ENCODE results near the gene CELF2. TPM values are rescaled to one million over a fixed set of nuclear protein-coding genes. Genes with fewer than 3 reads are reported as not detected.

Gene CELF2
- total RNA-seq, 4 donors from 2014 or later: 106 to 127 (median 120) TPM

- peaks cover 0 to 45% (median 6%) of the 10 kb centered on the region in 4 donors for H3K4me1 ChIP-seq
- H3K36me3 ChIP-seq: peaks cover 0 to 61% (median 13%) of the 10 kb centered on the region in 3 donors
- H3K27ac ChIP-seq: no peak overlapping the region
- H3K27me3 ChIP-seq: no peaks in the 10 kb centered on the region
- H3K9me3 ChIP-seq: no peaks in the 10 kb centered on the region
- no peak overlapping the region for H3K4me3 ChIP-seq
- WGBS, 2 donors: 76 to 78% methylated on average over 7 of the region's 7 CpGs
- TF ChIP-seq CTCF (IDR thresholded peaks at IDR 0.05) (no peak), POLR2A (IDR thresholded peaks at IDR 0.05) (no peak)
- no peak for DNase-seq (ENCODE audit: low spot score in 2 of 2)
These were observed 235.2 kb downstream of the CELF2 start for GRCh38 chr10:11252887-11253286.

GRCh38 chr10:11253385-11254002 lies 235.8 kb downstream of the CELF2 start:
- H3K27me3 ChIP-seq: no peaks in the 10 kb centered on the region
- H3K4me3 ChIP-seq: no peak overlapping the region
- no peak for DNase-seq (ENCODE audit: low spot score in 2 of 2)
- no peak overlapping the region for H3K27ac ChIP-seq
- peaks cover 0 to 63% (median 14%) of the 10 kb centered on the region in 3 donors for H3K36me3 ChIP-seq
- WGBS, 2 donors: 89 to 90% methylated on average over 10 of the region's 10 CpGs
- TF ChIP-seq POLR2A (IDR thresholded peaks at IDR 0.05) (no peak), EP300 (IDR thresholded peaks at IDR 0.05) (no peak), CTCF (IDR thresholded peaks at IDR 0.05) (no peak)
- H3K4me1 ChIP-seq: peaks cover 0 to 43% (median 6%) of the 10 kb centered on the region in 4 donors
- H3K9me3 ChIP-seq: no peaks in the 10 kb centered on the region

DNA sequence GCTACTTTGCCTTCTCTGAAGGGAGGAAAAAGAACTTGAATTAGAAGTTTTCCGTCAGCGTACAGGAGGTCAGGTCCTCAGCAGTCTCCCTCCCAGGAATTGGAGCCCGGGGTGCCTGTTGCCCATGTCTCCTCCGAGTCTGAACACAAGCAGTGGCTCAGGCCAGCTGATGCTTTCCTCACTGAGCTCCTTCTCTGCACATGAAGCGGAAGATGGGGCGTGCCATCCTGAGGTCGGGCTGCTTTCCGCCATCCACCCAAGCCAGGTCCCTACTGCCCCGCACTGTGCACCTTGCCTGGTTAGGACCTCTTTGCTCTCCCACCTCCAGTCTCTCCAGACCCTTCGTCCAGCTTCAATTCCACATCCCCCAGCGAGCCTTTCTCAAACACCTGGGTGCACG lies 237.5 kb downstream of the CELF2 start:
- no peak for TF ChIP-seq CTCF (IDR thresholded peaks at IDR 0.05)
- no peak for TF ChIP-seq POLR2A (IDR thresholded peaks at IDR 0.05)
- no peak for TF ChIP-seq EP300 (IDR thresholded peaks at IDR 0.05)
- WGBS, 2 donors: 95 to 99% methylated on average over 10 to 12 of the region's 12 CpGs
- Histone ChIP-seq H3K27ac (no peak overlapping the region), H3K4me3 (no peak overlapping the region), H3K4me1 (peaks cover 0 to 35% (median 8%) of the 10 kb centered on the region in 4 donors), H3K9me3 (no peaks in the 10 kb centered on the region), H3K27me3 (no peaks in the 10 kb centered on the region), H3K36me3 (peaks cover 0 to 63% (median 25%) of the 10 kb centered on the region in 3 donors)
- no peak for DNase-seq (ENCODE audit: low spot score in 2 of 2)

- DNase-seq (ENCODE audit: low spot score in 2 of 2): no peak
- no peaks in the 10 kb centered on the region for H3K27me3 ChIP-seq
- TF ChIP-seq EP300 (IDR thresholded peaks at IDR 0.05) (no peak), CTCF (IDR thresholded peaks at IDR 0.05) (no peak), POLR2A (IDR thresholded peaks at IDR 0.05) (no peak)
- peak overlapping the region in 1 of 4 donors; percentile 40 for H3K27ac ChIP-seq
- H3K9me3 ChIP-seq: no peaks in the 10 kb centered on the region
- peaks cover 0 to 34% (median 8%) of the 10 kb centered on the region in 4 donors for H3K4me1 ChIP-seq
- 75 to 81% methylated on average over 7 of the region's 7 CpGs for WGBS, 2 donors
- no peak overlapping the region for H3K4me3 ChIP-seq
- H3K36me3 ChIP-seq: peaks cover 0 to 61% (median 21%) of the 10 kb centered on the region in 3 donors
These were observed 238.2 kb downstream of the CELF2 start for GRCh38 chr10:11255796-11256444.

GRCh38 chr10:11256896-11257295 lies 239.2 kb downstream of the CELF2 start:
- peaks cover 0 to 36% (median 8%) of the 10 kb centered on the region in 4 donors for H3K4me1 ChIP-seq
- WGBS, 2 donors: 73 to 82% methylated on average over 13 of the region's 13 CpGs

More at GRCh38 chr10:11256896-11257295, 239.2 kb downstream of the CELF2 start:
- Histone ChIP-seq H3K4me3 (no peak overlapping the region), H3K36me3 (peaks cover 0 to 63% (median 16%) of the 10 kb centered on the region in 3 donors), H3K9me3 (no peaks in the 10 kb centered on the region), H3K27me3 (no peaks in the 10 kb centered on the region), H3K27ac (no peak overlapping the region)
- TF ChIP-seq CTCF (IDR thresholded peaks at IDR 0.05) (no peak), POLR2A (IDR thresholded peaks at IDR 0.05) (no peak), EP300 (IDR thresholded peaks at IDR 0.05) (no peak)
- DNase-seq (ENCODE audit: low spot score in 2 of 2): no peak
